GM12873 (cell line): ENCODE data around the gene LAPTM5.

Experiments used
- TF ChIP-seq, protein P1 (sequence below): IDR thresholded peaks from 2 replicates; pipeline ENCODE4 v1.5.1; 2012; ENCODE audit warnings: low read depth, mild to moderate bottlenecking, moderate library complexity, low read length, control low read depth; ENCODE audit not compliant: insufficient read depth; ENCODE audit errors: missing control alignments

The LAPTM5 gene

DNA sequence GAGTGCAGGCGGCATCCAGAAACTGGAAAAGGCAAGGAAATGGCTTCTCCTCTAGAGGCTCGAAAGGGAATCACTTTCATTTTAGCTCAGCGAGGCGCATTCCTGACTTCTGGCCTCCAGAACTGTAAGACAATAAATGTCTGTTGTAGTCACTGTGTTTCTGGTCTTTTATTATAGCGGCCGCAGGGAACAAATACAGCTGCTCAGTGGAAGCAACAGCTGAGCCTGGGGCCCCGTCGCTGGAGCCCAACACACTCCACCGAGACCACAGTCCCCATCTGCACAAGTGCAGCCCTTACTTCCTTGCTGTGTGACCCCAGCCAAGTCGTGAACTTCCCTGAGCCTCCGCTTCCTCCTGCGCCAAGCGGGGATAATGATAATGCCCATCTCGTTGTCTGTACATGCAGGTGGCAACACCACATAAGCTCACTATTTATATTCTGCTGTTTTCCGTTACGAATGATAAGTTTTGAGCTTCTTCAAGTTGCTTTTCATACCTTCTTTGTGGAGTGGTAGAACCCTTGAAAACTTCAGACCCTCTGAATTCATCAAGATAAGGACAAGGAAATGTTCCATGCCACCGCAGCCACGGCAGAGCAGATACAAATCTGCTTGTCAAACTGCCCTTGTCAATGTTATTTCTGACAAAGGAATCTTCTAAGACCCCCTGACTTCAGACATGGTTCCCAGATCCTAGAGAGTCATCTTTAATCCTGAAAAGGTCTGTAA is 3.2 kb upstream of the LAPTM5 start:
- TF ChIP-seq, protein P1, sequence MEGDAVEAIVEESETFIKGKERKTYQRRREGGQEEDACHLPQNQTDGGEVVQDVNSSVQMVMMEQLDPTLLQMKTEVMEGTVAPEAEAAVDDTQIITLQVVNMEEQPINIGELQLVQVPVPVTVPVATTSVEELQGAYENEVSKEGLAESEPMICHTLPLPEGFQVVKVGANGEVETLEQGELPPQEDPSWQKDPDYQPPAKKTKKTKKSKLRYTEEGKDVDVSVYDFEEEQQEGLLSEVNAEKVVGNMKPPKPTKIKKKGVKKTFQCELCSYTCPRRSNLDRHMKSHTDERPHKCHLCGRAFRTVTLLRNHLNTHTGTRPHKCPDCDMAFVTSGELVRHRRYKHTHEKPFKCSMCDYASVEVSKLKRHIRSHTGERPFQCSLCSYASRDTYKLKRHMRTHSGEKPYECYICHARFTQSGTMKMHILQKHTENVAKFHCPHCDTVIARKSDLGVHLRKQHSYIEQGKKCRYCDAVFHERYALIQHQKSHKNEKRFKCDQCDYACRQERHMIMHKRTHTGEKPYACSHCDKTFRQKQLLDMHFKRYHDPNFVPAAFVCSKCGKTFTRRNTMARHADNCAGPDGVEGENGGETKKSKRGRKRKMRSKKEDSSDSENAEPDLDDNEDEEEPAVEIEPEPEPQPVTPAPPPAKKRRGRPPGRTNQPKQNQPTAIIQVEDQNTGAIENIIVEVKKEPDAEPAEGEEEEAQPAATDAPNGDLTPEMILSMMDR = no peak

DNA sequence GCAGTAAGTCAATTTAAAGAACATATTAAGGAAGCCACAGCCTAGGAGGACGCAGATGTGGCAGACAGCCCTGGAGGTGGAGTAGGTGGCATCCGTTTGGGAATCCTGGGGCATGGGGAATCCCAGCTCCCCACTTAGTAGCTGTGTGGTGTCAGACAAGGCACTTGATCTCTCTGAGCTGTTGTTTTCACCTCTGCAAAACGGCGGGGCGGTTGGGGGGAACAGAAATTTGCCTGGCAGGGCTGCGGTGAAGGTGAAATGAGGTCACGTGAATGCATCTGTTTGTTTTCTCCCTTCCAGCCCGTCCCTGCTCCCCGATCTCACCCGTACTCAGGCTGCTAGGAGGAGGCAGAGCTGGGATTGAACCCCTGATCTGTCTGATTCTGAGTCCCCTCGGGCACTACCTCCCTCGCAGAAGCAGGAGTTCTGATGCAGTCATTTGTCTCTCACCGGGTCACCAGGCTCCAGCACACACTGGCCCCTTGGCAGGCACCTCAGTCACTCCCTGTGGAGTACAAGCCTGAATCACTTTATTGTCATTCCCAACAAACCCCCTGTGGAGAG is 2.2 kb upstream of the LAPTM5 start:
- TF ChIP-seq, protein P1 = no peak

DNA sequence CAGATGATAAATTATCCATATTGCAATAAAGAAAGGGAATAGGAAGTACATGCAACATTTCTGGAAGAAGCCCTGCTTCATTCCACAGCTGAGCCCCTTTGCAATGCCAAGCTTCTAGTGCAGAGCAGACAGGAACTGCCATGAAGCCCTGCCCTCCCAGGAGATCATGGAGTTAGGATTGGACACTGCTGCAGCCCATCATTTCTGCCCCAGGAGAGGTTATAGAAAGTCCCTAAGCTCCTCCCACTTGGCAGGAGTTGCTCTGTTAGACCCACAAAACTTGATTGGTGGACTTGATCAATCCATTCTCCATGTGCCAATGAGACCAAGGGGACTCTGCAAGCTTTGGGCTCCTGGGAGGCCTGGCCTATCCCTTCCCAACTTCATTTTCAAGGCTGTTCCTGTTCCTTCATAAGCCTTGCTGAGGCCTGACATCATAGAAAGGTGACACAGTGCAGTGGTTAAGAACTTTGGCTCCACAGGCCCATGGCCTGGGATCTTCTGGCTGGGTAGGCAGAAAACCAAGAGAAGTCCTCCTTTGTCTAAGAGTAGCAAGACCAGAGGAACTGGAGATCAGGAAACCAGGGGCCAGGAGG is 1.3 kb upstream of the LAPTM5 start:
- TF ChIP-seq, protein P1 = no peak

DNA sequence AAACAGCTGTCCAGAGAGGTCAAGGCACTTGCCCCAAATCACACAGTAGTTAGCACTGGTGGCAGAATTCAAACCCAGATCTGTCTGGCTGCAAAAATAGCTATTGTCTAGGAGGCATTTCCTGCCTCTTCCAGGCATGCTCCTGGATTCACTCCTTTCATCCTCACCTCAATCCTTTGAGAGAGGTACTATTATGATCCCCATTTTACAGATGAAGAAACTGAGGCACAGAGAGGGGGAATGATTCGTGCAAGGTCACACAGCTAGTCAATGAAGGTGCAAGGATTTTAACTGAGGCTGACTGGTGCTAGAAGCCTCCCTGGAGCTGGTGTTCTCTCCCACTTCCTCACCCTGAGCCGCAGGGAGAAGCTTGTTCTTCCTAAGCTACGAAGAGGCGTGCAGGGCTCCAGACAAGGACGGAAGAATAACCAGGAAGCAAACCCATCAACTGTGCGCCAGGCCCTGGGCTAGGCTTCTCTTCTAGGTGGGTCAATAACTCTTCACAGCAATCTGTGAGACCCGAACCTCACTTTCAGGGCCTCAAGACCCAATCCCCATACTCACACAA is 631 bp upstream of the LAPTM5 start:
- TF ChIP-seq, protein P1 = no peak

DNA sequence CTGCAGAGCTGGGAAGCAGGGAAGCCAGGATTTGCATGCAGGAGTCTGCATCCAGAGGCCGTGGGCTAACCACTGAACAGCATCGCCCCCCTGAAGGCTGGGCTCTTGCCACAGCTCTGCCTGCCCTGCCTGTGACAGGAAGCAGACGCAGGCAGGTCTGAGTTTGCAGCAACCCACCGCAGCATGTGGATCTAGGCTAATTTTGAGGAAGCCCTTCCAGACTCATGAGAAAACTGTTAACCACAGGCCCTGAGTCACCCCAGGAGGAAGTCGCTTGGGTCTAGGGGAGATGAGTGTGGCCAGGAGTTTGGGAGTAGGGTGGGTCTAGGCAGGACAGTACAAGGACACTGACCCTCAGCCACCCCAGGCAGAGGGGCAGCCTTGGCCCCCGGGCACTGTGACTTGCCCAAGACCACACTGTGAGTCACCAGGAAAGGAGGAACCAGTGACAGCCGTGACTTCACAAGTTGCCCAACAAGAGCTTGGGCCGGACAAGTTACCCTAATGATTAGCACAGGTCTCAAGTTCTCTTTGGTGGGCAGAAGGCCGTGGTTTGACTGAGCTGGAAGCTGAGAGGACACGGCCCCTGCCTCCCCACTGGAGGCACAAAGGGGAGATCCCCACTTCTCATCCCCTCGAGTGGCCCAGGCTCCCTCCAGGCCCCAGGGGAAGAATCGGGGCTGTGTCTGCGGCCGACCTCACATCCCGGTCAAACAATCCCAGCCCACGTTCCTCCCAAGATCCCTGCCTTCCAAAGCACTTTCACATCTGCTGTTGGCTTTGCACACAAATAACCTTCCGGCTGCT is 826 bp downstream of the LAPTM5 start:
- TF ChIP-seq, protein P1 = no peak

DNA sequence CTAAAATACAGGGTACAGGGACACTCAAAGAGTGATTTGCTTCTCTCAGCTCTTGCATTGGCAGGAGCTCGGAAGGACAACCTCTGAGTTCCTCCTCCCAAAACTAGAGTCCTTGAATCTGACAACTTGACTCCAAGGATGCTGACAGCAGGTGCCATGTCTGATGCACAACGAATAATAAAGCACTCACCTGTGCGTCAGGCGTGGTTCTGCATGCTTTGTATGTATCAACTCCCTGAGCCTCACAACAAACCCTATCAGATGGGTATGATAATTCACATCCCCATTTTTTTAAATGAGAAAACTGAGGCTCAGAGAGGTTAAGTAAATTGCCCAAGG is 1.4 kb downstream of the LAPTM5 start:
- TF ChIP-seq, protein P1 = no peak

DNA sequence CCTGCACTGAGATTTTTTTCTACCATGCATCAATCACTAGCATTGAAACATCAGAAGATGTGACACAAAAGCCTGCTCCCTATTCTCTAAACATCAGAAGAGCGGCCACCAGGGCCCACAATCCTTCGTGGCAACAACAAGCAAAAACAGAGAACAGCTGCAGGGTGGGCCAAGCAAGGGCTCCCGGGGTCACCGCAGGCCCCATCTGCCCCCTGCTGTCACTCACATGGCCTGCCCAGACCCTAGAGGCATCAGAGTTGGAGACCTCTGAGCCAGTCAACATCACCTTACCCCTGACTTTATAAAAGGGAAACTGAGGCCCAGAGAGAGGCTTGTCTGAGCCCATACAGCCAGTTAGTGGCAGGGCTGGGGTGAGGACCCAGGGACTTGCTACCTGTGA is 1.8 kb downstream of the LAPTM5 start:
- TF ChIP-seq, protein P1 = no peak
